Neural cell (in vitro differentiated cells): ENCODE results near the gene TMEM143.

ENCODE experiments used
- POLR2AphosphoS5 ChIP-seq: IDR thresholded peaks from 2 replicates; pipeline ENCODE4 v1.6.1; 2012
- TAF1 ChIP-seq: IDR thresholded peaks from 2 replicates; pipeline ENCODE4 v1.6.1; 2012; ENCODE audit warnings: low read depth
- TF ChIP-seq, protein P1 (sequence below): IDR thresholded peaks from 2 replicates; pipeline ENCODE4 v1.6.1; 2012; ENCODE audit warnings: borderline replicate concordance
- TF ChIP-seq, protein P2 (sequence below): fragments of 450-650 bp; IDR thresholded peaks from 2 replicates; pipeline ENCODE4 v1.5.1; 2014; ENCODE audit warnings: antibody characterized with exemption, mild to moderate bottlenecking, moderate library complexity; ENCODE audit not compliant: poor library complexity, severe bottlenecking

DNA sequence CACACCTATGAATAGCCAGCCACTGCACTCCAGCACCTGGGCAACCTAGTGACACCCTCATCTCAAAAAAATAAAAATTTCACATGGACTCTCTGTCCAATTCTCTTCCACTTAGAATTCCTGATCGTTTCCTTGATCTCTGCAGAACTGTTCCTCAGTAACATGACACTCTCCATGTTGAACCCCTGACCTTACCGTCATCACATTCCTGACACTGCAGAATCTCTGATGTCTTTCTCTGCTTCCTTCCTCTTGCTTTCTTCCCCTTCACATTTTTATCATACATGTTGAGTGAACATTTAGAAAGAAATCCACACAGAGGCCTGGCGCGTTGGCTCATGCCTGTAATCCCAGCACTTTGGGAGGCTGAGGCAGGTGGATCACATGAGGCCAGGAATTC lies 78.8 kb downstream of the TMEM143 start:
- TF ChIP-seq POLR2AphosphoS5 (no peak), TAF1 (no peak)
- TF ChIP-seq, protein P1, sequence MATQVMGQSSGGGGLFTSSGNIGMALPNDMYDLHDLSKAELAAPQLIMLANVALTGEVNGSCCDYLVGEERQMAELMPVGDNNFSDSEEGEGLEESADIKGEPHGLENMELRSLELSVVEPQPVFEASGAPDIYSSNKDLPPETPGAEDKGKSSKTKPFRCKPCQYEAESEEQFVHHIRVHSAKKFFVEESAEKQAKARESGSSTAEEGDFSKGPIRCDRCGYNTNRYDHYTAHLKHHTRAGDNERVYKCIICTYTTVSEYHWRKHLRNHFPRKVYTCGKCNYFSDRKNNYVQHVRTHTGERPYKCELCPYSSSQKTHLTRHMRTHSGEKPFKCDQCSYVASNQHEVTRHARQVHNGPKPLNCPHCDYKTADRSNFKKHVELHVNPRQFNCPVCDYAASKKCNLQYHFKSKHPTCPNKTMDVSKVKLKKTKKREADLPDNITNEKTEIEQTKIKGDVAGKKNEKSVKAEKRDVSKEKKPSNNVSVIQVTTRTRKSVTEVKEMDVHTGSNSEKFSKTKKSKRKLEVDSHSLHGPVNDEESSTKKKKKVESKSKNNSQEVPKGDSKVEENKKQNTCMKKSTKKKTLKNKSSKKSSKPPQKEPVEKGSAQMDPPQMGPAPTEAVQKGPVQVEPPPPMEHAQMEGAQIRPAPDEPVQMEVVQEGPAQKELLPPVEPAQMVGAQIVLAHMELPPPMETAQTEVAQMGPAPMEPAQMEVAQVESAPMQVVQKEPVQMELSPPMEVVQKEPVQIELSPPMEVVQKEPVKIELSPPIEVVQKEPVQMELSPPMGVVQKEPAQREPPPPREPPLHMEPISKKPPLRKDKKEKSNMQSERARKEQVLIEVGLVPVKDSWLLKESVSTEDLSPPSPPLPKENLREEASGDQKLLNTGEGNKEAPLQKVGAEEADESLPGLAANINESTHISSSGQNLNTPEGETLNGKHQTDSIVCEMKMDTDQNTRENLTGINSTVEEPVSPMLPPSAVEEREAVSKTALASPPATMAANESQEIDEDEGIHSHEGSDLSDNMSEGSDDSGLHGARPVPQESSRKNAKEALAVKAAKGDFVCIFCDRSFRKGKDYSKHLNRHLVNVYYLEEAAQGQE: no peak
- TF ChIP-seq, protein P2, sequence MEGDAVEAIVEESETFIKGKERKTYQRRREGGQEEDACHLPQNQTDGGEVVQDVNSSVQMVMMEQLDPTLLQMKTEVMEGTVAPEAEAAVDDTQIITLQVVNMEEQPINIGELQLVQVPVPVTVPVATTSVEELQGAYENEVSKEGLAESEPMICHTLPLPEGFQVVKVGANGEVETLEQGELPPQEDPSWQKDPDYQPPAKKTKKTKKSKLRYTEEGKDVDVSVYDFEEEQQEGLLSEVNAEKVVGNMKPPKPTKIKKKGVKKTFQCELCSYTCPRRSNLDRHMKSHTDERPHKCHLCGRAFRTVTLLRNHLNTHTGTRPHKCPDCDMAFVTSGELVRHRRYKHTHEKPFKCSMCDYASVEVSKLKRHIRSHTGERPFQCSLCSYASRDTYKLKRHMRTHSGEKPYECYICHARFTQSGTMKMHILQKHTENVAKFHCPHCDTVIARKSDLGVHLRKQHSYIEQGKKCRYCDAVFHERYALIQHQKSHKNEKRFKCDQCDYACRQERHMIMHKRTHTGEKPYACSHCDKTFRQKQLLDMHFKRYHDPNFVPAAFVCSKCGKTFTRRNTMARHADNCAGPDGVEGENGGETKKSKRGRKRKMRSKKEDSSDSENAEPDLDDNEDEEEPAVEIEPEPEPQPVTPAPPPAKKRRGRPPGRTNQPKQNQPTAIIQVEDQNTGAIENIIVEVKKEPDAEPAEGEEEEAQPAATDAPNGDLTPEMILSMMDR: no peak
